IMR-90 (cell line): Measurements from ENCODE around the gene HTATSF1. TPM values are rescaled to one million over a fixed set of nuclear protein-coding genes. Genes with fewer than 3 reads are reported as not detected.

Source experiments
- ATAC-seq: fragments of 200-7000 bp; cut with Tn5 transposase; 2 replicates; pipeline ENCODE4 v1.9.1; 2020; ENCODE audit warnings: low read depth, mild to moderate bottlenecking, moderate library complexity
- BruUV-seq: library from RNA; stranded (reverse); fragments of 400-500 nt; replicated peaks from 2 replicates; lab custom pipeline; 2021; lab: Mats Ljungman, UMichigan
- CTCF ChIA-PET: fragments of 300-600 bp; formaldehyde crosslinking; extraction: SDS; loops from one replicate; lab custom pipeline; 2021; ENCODE audit warnings: antibody characterized with exemption; lab: Yijun Ruan, JAX
- POLR2A ChIA-PET: fragments of 300-600 bp; sonication (Branson Sonifier 250); formaldehyde crosslinking; loops from one replicate; lab custom pipeline; 2022; ENCODE audit warnings: antibody characterized with exemption; ENCODE audit not compliant: unreplicated experiment; lab: Charles Lee
- DNase-seq: peaks from one replicate; pipeline ENCODE4 v3.0.0; 2013
- H2AFZ ChIP-seq: replicated peaks from 2 replicates; pipeline ENCODE3; 2013; ENCODE audit warnings: low read length, mild to moderate bottlenecking; ENCODE audit not compliant: poor library complexity
- H2AK5ac ChIP-seq: 2 replicates; pipeline ENCODE4 v1.6.1; 2013; ENCODE audit warnings: low read depth, low read length, inconsistent platforms
- H2AK9ac ChIP-seq: replicated peaks from 2 replicates; pipeline ENCODE3; 2013; ENCODE audit warnings: mild to moderate bottlenecking, low read depth, low read length, moderate library complexity; ENCODE audit not compliant: poor library complexity
- H2BK120ac ChIP-seq: 2 replicates; pipeline ENCODE4 v1.6.1; 2013; ENCODE audit warnings: low read depth, low read length, inconsistent platforms
- H2BK15ac ChIP-seq: 3 replicates; pipeline ENCODE4 v1.6.1; 2013; ENCODE audit warnings: low read depth, low read length, inconsistent platforms
- H2BK20ac ChIP-seq: 2 replicates; pipeline ENCODE4 v1.6.1; 2013; ENCODE audit warnings: low read depth, mild to moderate bottlenecking, inconsistent platforms, low read length, moderate library complexity
- H2BK5ac ChIP-seq: 2 replicates; pipeline ENCODE4 v1.6.1; 2013; ENCODE audit warnings: mild to moderate bottlenecking, low read depth, low read length, inconsistent platforms; ENCODE audit not compliant: poor library complexity, severe bottlenecking
- H3K14ac ChIP-seq: replicated peaks from 2 replicates; pipeline ENCODE4 v1.6.1; 2013; ENCODE audit warnings: low read depth, low read length, inconsistent platforms
- H3K18ac ChIP-seq: 2 replicates; pipeline ENCODE4 v1.6.1; 2013; ENCODE audit warnings: low read depth, low read length, control low read depth
- H3K23ac ChIP-seq: 2 replicates; pipeline ENCODE4 v1.6.1; 2013; ENCODE audit warnings: low read depth, low read length, inconsistent platforms
- H3K27ac ChIP-seq: 2 replicates; pipeline ENCODE4 v1.5.1; 2013; ENCODE audit warnings: mild to moderate bottlenecking, control low read depth, low read length; ENCODE audit not compliant: insufficient read depth
- H3K27me3 ChIP-seq: 2 replicates; pipeline ENCODE4 v1.6.1; 2013; ENCODE audit warnings: low read length; ENCODE audit not compliant: control insufficient read depth, insufficient read depth
- H3K36me3 ChIP-seq: 2 replicates; pipeline ENCODE4 v1.6.1; 2013; ENCODE audit warnings: low read length, mixed read lengths; ENCODE audit not compliant: control insufficient read depth, insufficient read depth
- H3K4ac ChIP-seq: 2 replicates; pipeline ENCODE4 v1.6.1; 2013; ENCODE audit warnings: low read depth, low read length, inconsistent platforms
- H3K4me1 ChIP-seq: 2 replicates; pipeline ENCODE4 v1.6.1; 2013; ENCODE audit warnings: low read length, mixed read lengths; ENCODE audit not compliant: control insufficient read depth, insufficient read depth
- H3K4me2 ChIP-seq: 2 replicates; pipeline ENCODE4 v1.6.1; 2013; ENCODE audit warnings: low read depth, mild to moderate bottlenecking, control low read depth, low read length, moderate library complexity
- H3K4me3 ChIP-seq: 2 replicates; pipeline ENCODE4 v1.5.1; 2013; ENCODE audit warnings: low read depth, mild to moderate bottlenecking, control low read depth, low read length, moderate library complexity; ENCODE audit not compliant: insufficient read depth
- H3K56ac ChIP-seq: 2 replicates; pipeline ENCODE4 v1.6.1; 2013; ENCODE audit warnings: low read length, inconsistent platforms; ENCODE audit not compliant: insufficient read depth; ENCODE audit errors: extremely low read depth
- H3K79me1 ChIP-seq, 2 experiments: 2 replicates each; pipeline ENCODE4 v1.6.1; 2013; ENCODE audit warnings: low read length in 2 of 2, inconsistent platforms in 1 of 2, low read depth in 1 of 2
- H3K9ac ChIP-seq: 2 replicates; pipeline ENCODE4 v1.6.1; 2013; ENCODE audit warnings: low read depth, low read length, control low read depth
- H3K9me1 ChIP-seq: 2 replicates; pipeline ENCODE4 v1.6.1; 2013; ENCODE audit warnings: low read length, inconsistent platforms; ENCODE audit not compliant: insufficient read depth
- H3K9me3 ChIP-seq: 2 replicates; pipeline ENCODE4 v1.6.1; 2013; ENCODE audit warnings: low read length; ENCODE audit not compliant: control insufficient read depth, insufficient read depth
- H4K20me1 ChIP-seq: 2 replicates; pipeline ENCODE4 v1.6.1; 2013; ENCODE audit warnings: low read length, inconsistent platforms; ENCODE audit not compliant: insufficient read depth
- H4K5ac ChIP-seq: 2 replicates; pipeline ENCODE4 v1.6.1; 2013; ENCODE audit warnings: mild to moderate bottlenecking, low read depth, low read length, control low read depth
- H4K8ac ChIP-seq, 2 experiments: 2 replicates each; pipeline ENCODE4 v1.6.1; 2013; ENCODE audit warnings: low read depth in 2 of 2, low read length in 2 of 2, control low read depth in 1 of 2, inconsistent platforms in 1 of 2
- H4K91ac ChIP-seq: 2 replicates; pipeline ENCODE4 v1.6.1; 2013; ENCODE audit warnings: low read depth, low read length, inconsistent platforms; ENCODE audit not compliant: insufficient read depth
- BHLHE40 ChIP-seq: fragments of 150-350 bp; IDR thresholded peaks from 2 replicates; pipeline ENCODE4 v1.6.1; 2016; ENCODE audit warnings: mild to moderate bottlenecking, low read depth, low read length
- CEBPB ChIP-seq: IDR thresholded peaks from 2 replicates; pipeline ENCODE4 v1.6.1; 2012; ENCODE audit warnings: low read depth, low read length, improper control_type of control experiment
- CHD1 ChIP-seq: IDR thresholded peaks from 2 replicates; pipeline ENCODE4 v1.6.1; 2012; ENCODE audit warnings: low read depth, low read length, improper control_type of control experiment
- CTCF ChIP-seq: conservative IDR thresholded peaks from 2 replicates; pipeline ENCODE4 v1.5.1; 2012; ENCODE audit warnings: mild to moderate bottlenecking, low read depth, low read length, improper control_type of control experiment
- ELK1 ChIP-seq: fragments of 150-350 bp; IDR thresholded peaks from 2 replicates; pipeline ENCODE4 v1.6.1; 2016; ENCODE audit warnings: low read depth, mild to moderate bottlenecking, low read length, moderate library complexity, borderline replicate concordance
- FOS ChIP-seq: fragments of 150-350 bp; IDR thresholded peaks from 2 replicates; pipeline ENCODE4 v1.6.1; 2016; ENCODE audit warnings: low read depth, low read length
- MAFK ChIP-seq: IDR thresholded peaks from 2 replicates; pipeline ENCODE4 v1.6.1; 2012; ENCODE audit warnings: low read depth, low read length, improper control_type of control experiment
- MAZ ChIP-seq: IDR thresholded peaks from 2 replicates; pipeline ENCODE4 v1.6.1; 2012; ENCODE audit warnings: low read depth, mild to moderate bottlenecking, low read length, improper control_type of control experiment, moderate library complexity, borderline replicate concordance
- MXI1 ChIP-seq: IDR thresholded peaks from 2 replicates; pipeline ENCODE4 v1.6.1; 2012; ENCODE audit warnings: low read depth, mild to moderate bottlenecking, low read length, moderate library complexity, borderline replicate concordance
- NFE2L2 ChIP-seq: fragments of 150-350 bp; IDR thresholded peaks from 2 replicates; pipeline ENCODE4 v1.6.1; 2016; ENCODE audit warnings: low read depth, mild to moderate bottlenecking, low read length
- POLR2A ChIP-seq: IDR thresholded peaks from 2 replicates; pipeline ENCODE4 v1.6.1; 2012; ENCODE audit warnings: mild to moderate bottlenecking, low read depth, low read length
- RAD21 ChIP-seq: IDR thresholded peaks from 2 replicates; pipeline ENCODE4 v1.6.1; 2012; ENCODE audit warnings: low read length, improper control_type of control experiment
- RCOR1 ChIP-seq: IDR thresholded peaks from 2 replicates; pipeline ENCODE4 v1.6.1; 2012; ENCODE audit warnings: mild to moderate bottlenecking, low read length, improper control_type of control experiment; ENCODE audit not compliant: insufficient replicate concordance
- RFX5 ChIP-seq: IDR thresholded peaks from 2 replicates; pipeline ENCODE4 v1.8.0; 2012; ENCODE audit warnings: low read depth, mild to moderate bottlenecking, low read length, moderate library complexity
- SMC3 ChIP-seq: fragments of 150-350 bp; IDR thresholded peaks from 2 replicates; pipeline ENCODE4 v1.6.1; 2016; ENCODE audit warnings: low read depth, mild to moderate bottlenecking, antibody characterized with exemption, low read length, moderate library complexity
- USF2 ChIP-seq: fragments of 150-350 bp; IDR thresholded peaks from 2 replicates; pipeline ENCODE4 v1.6.1; 2017; ENCODE audit warnings: mild to moderate bottlenecking, antibody characterized with exemption, low read length, low read depth
- WGBS, 2 experiments: methylation state at CpG; one replicate each; pipeline versions ENCODE4 v1.1.5 to v1.1.7; 2013; ENCODE audit warnings: missing lambda C conversion rate in 2 of 2; ENCODE audit not compliant: insufficient read length in 1 of 2; ENCODE audit errors: extremely low coverage in 2 of 2; 5-methylcytosine and 5-hydroxymethylcytosine counted together
- dilution Hi-C: fragments of 300-500 bp; cut with HindIII; formaldehyde crosslinking; loops from one replicate; pipeline ENCODE4 v1.14.3; 2018; ENCODE audit warnings: low sequenced_read_pairs; ENCODE audit not compliant: unreplicated experiment
- in situ Hi-C: fragments of 300-500 bp; cut with MboI; formaldehyde crosslinking; loops from 3 replicates; pipeline ENCODE4 v1.14.3; 2019; ENCODE audit warnings: low sequenced_read_pairs, inconsistent platforms, mixed read lengths
- intact Hi-C: fragments of 100-400 bp; cut with micrococcal nuclease; formaldehyde crosslinking; loops from 2 replicates; pipeline ENCODE4 v1.10.0; 2022
- polyA plus RNA-seq, 3 experiments: library from polyadenylated mRNA; depleted of rRNA; stranded (reverse); fragments of >200 nt; gene quantifications; 2 replicates each; pipeline ENCODE4 v1.2.3, GENCODE V29; 2012; ENCODE audit warnings: low replicate concordance in 1 of 3
- total RNA-seq: library from RNA; depleted of rRNA; stranded (reverse); fragments of >200 nt; gene quantifications from 2 replicates; pipeline ENCODE4 v1.2.3, GENCODE V29; 2012

The HTATSF1 gene
- total and polyA plus RNA-seq, 2 of the 4 experiments (the other 2 are of a cell fraction), result 6.8 to 19.0 TPM

- Histone ChIP-seq H3K23ac (no peak overlapping the region), H4K91ac (no peak overlapping the region), H2BK15ac (no peak overlapping the region), H3K4ac (no peak overlapping the region), H3K4me1 (no peaks in the 10 kb centered on the region), H3K36me3 (no peaks in the 10 kb centered on the region), H3K14ac (no peak overlapping the region), H3K4me3 (no peak overlapping the region), H4K20me1 (no peaks in the 10 kb centered on the region), H2BK5ac (no peak overlapping the region), H3K4me2 (no peak overlapping the region), H3K9me3 (no peaks in the 10 kb centered on the region), H3K9me1 (no peaks in the 10 kb centered on the region), H3K27ac (no peak overlapping the region), H2BK120ac (no peak overlapping the region), H4K5ac (no peak overlapping the region), H3K56ac (no peak overlapping the region), H3K18ac (no peak overlapping the region), H3K79me1 (no peaks in the 10 kb centered on the region), H3K9ac (no peak overlapping the region), H2BK20ac (no peak overlapping the region), H2AK5ac (no peak overlapping the region), H3K27me3 (0 out of 2 replicates have a peak, but pooled peaks cover 1% of the 10 kb centered on the region), H2AFZ (no peak overlapping the region), H4K8ac (no peak overlapping the region), H2AK9ac (no peak overlapping the region)
- no TSS peak for BruUV-seq
- dilution Hi-C loops (no loop called here), in situ Hi-C loops (no loop called here), intact Hi-C loops (no loop called here)
- no CpG with 5 or more reads among the region's 1 CpG for WGBS, 2 experiments
- ATAC-seq, result no peak
- POLR2A ChIA-PET, result no interaction called here
- DNase-seq, result no peak
- TF ChIP-seq POLR2A (no peak), SMC3 (no peak), USF2 (no peak), MAFK (no peak), MXI1 (no peak), RCOR1 (no peak), RAD21 (no peak), NFE2L2 (no peak), ELK1 (no peak), CHD1 (no peak), RFX5 (no peak), CTCF (no peak), BHLHE40 (no peak), CEBPB (no peak), FOS (no peak), MAZ (no peak)
- CTCF ChIA-PET, result no interaction called here
Measured at GRCh38 chrX:136453771-136454170, 43.6 kb upstream of the HTATSF1 start.
